WTC11 (cell line): ENCODE measurements around the gene FCHSD2.

Source experiments
- CBFB ChIP-seq: sonication (generic); formaldehyde crosslinking; IDR thresholded peaks from 2 replicates; pipeline ENCODE4 v1.8.1; 2022; ENCODE audit warnings: mild to moderate bottlenecking, low read depth, missing genetic modification reagents
- ESRRA ChIP-seq: sonication (generic); formaldehyde crosslinking; IDR thresholded peaks from 2 replicates; pipeline ENCODE4 v1.8.1; 2022; ENCODE audit warnings: mild to moderate bottlenecking, missing genetic modification reagents, borderline replicate concordance
- FOXJ3 ChIP-seq: sonication (generic); formaldehyde crosslinking; IDR thresholded peaks from 2 replicates; pipeline ENCODE4 v1.9.0; 2021; ENCODE audit warnings: missing genetic modification reagents, mild to moderate bottlenecking, borderline replicate concordance
- FOXK1 ChIP-seq: sonication (generic); formaldehyde crosslinking; IDR thresholded peaks from 2 replicates; pipeline ENCODE4 v1.8.0; 2022; ENCODE audit warnings: mild to moderate bottlenecking, moderate library complexity, missing genetic modification reagents
- NR2C2 ChIP-seq: sonication (generic); formaldehyde crosslinking; IDR thresholded peaks from 2 replicates; pipeline ENCODE4 v1.8.0; 2022; ENCODE audit warnings: mild to moderate bottlenecking, missing genetic modification reagents
- NR3C1 ChIP-seq: sonication (generic); formaldehyde crosslinking; conservative IDR thresholded peaks from 2 replicates; pipeline ENCODE4 v1.8.1; 2023; ENCODE audit warnings: low read depth, mild to moderate bottlenecking, missing genetic modification reagents
- TF ChIP-seq, protein P1 (sequence below): fragments of 200-600 bp; IDR thresholded peaks from 2 replicates; pipeline ENCODE4 v1.8.0; 2022; ENCODE audit warnings: antibody characterized with exemption
- TF ChIP-seq, protein P2 (sequence below): fragments of 250-450 bp; sonication (Bioruptor Pico); IDR thresholded peaks from 2 replicates; pipeline ENCODE4 v1.9.0; 2021; ENCODE audit warnings: mild to moderate bottlenecking, borderline replicate concordance
- TF ChIP-seq, protein P3 (sequence below): fragments of 250-450 bp; sonication (Bioruptor Pico); IDR thresholded peaks from 2 replicates; pipeline ENCODE4 v2.1.2; 2022; ENCODE audit warnings: mild to moderate bottlenecking, moderate library complexity
- TF ChIP-seq, protein P4 (sequence below): sonication (generic); formaldehyde crosslinking; conservative IDR thresholded peaks from 2 replicates; pipeline ENCODE4 v1.8.1; 2023; ENCODE audit warnings: mild to moderate bottlenecking, low read depth, missing genetic modification reagents, moderate library complexity

GRCh38 chr11:72890881-72891280, 251.2 kb downstream of the FCHSD2 start:
- TF ChIP-seq, protein P1, sequence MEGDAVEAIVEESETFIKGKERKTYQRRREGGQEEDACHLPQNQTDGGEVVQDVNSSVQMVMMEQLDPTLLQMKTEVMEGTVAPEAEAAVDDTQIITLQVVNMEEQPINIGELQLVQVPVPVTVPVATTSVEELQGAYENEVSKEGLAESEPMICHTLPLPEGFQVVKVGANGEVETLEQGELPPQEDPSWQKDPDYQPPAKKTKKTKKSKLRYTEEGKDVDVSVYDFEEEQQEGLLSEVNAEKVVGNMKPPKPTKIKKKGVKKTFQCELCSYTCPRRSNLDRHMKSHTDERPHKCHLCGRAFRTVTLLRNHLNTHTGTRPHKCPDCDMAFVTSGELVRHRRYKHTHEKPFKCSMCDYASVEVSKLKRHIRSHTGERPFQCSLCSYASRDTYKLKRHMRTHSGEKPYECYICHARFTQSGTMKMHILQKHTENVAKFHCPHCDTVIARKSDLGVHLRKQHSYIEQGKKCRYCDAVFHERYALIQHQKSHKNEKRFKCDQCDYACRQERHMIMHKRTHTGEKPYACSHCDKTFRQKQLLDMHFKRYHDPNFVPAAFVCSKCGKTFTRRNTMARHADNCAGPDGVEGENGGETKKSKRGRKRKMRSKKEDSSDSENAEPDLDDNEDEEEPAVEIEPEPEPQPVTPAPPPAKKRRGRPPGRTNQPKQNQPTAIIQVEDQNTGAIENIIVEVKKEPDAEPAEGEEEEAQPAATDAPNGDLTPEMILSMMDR: no peak
- TF ChIP-seq, protein P2, sequence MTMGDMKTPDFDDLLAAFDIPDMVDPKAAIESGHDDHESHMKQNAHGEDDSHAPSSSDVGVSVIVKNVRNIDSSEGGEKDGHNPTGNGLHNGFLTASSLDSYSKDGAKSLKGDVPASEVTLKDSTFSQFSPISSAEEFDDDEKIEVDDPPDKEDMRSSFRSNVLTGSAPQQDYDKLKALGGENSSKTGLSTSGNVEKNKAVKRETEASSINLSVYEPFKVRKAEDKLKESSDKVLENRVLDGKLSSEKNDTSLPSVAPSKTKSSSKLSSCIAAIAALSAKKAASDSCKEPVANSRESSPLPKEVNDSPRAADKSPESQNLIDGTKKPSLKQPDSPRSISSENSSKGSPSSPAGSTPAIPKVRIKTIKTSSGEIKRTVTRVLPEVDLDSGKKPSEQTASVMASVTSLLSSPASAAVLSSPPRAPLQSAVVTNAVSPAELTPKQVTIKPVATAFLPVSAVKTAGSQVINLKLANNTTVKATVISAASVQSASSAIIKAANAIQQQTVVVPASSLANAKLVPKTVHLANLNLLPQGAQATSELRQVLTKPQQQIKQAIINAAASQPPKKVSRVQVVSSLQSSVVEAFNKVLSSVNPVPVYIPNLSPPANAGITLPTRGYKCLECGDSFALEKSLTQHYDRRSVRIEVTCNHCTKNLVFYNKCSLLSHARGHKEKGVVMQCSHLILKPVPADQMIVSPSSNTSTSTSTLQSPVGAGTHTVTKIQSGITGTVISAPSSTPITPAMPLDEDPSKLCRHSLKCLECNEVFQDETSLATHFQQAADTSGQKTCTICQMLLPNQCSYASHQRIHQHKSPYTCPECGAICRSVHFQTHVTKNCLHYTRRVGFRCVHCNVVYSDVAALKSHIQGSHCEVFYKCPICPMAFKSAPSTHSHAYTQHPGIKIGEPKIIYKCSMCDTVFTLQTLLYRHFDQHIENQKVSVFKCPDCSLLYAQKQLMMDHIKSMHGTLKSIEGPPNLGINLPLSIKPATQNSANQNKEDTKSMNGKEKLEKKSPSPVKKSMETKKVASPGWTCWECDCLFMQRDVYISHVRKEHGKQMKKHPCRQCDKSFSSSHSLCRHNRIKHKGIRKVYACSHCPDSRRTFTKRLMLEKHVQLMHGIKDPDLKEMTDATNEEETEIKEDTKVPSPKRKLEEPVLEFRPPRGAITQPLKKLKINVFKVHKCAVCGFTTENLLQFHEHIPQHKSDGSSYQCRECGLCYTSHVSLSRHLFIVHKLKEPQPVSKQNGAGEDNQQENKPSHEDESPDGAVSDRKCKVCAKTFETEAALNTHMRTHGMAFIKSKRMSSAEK (CRISPR knock-in tag): no peak
- TF ChIP-seq FOXJ3: no peak
- no peak for TF ChIP-seq NR2C2 (CRISPR knock-in tag)
- TF ChIP-seq ESRRA (CRISPR knock-in tag): no peak
- TF ChIP-seq, protein P3, sequence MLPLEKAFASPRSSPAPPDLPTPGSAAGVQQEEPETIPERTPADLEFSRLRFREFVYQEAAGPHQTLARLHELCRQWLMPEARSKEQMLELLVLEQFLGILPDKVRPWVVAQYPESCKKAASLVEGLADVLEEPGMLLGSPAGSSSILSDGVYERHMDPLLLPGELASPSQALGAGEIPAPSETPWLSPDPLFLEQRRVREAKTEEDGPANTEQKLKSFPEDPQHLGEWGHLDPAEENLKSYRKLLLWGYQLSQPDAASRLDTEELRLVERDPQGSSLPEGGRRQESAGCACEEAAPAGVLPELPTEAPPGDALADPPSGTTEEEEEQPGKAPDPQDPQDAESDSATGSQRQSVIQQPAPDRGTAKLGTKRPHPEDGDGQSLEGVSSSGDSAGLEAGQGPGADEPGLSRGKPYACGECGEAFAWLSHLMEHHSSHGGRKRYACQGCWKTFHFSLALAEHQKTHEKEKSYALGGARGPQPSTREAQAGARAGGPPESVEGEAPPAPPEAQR (CRISPR knock-in tag): no peak
- no peak for TF ChIP-seq FOXK1 (CRISPR knock-in tag)
- TF ChIP-seq, protein P4, sequence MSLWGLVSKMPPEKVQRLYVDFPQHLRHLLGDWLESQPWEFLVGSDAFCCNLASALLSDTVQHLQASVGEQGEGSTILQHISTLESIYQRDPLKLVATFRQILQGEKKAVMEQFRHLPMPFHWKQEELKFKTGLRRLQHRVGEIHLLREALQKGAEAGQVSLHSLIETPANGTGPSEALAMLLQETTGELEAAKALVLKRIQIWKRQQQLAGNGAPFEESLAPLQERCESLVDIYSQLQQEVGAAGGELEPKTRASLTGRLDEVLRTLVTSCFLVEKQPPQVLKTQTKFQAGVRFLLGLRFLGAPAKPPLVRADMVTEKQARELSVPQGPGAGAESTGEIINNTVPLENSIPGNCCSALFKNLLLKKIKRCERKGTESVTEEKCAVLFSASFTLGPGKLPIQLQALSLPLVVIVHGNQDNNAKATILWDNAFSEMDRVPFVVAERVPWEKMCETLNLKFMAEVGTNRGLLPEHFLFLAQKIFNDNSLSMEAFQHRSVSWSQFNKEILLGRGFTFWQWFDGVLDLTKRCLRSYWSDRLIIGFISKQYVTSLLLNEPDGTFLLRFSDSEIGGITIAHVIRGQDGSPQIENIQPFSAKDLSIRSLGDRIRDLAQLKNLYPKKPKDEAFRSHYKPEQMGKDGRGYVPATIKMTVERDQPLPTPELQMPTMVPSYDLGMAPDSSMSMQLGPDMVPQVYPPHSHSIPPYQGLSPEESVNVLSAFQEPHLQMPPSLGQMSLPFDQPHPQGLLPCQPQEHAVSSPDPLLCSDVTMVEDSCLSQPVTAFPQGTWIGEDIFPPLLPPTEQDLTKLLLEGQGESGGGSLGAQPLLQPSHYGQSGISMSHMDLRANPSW (CRISPR knock-in tag): no peak
- TF ChIP-seq NR3C1 (CRISPR knock-in tag): no peak
- no peak for TF ChIP-seq CBFB (CRISPR knock-in tag)
